ENCODE results near the gene TTC9B.

GRCh38 chr19:40232949-40233810 lies 15.0 kb upstream of the TTC9B start:
- TF ChIP-seq CTCF (IDR thresholded peaks at IDR 0.05): no peak
- TF ChIP-seq EZH2 (IDR thresholded peaks at IDR 0.05; ENCODE audit: borderline replicate concordance, insufficient read depth, low read depth, low read length, poor library complexity, severe bottlenecking): no peak
